Natural killer cell treated with Interleukin-12 subunit alpha and Interleukin-12 subunit beta and Interleukin-15 and Interleukin-18, amount 100 ng/mL, for 72 hours (primary cell): Measurements from ENCODE around the gene XIRP1. TPM values are rescaled to one million over a fixed set of nuclear protein-coding genes. Genes with fewer than 3 reads are reported as not detected.

Experiments used
- ATAC-seq, 2 donors: fragments of 150-1000 bp; cut with Tn5 transposase in 1 of 2; sonication (Bioruptor Pico), chemical (Tn5 transposase) in 1 of 2; 2 replicates each; pipeline ENCODE4 v1.10.0; 2021
- DNase-seq: peaks from one replicate; pipeline ENCODE4 v3.0.0; 2022; ENCODE audit warnings: low spot score
- H3K27ac Mint-ChIP-seq, 2 donors: 1 replicate in 1 of 2; 2 replicates in 1 of 2; pipeline ENCODE4 v1.8.0; 2022; ENCODE audit warnings: mixed read lengths in 2 of 2, mild to moderate bottlenecking in 1 of 2, moderate library complexity in 1 of 2
- H3K27me3 Mint-ChIP-seq, 2 donors: 1 replicate in 1 of 2; 2 replicates in 1 of 2; pipeline ENCODE4 v1.8.0; 2022; ENCODE audit warnings: mixed read lengths in 2 of 2
- H3K36me3 Mint-ChIP-seq: one replicate; pipeline ENCODE4 v1.8.0; 2022; ENCODE audit warnings: mixed read lengths
- H3K4me1 Mint-ChIP-seq, 2 donors: 1 replicate in 1 of 2; 2 replicates in 1 of 2; pipeline ENCODE4 v1.8.0; 2022; ENCODE audit warnings: low read depth in 2 of 2, mixed read lengths in 2 of 2, mild to moderate bottlenecking in 1 of 2
- H3K4me3 Mint-ChIP-seq: one replicate; pipeline ENCODE4 v1.8.0; 2022; ENCODE audit warnings: mixed read lengths
- H3K9me3 Mint-ChIP-seq: 2 replicates; pipeline ENCODE4 v1.8.0; 2022; ENCODE audit warnings: mixed read lengths
- total RNA-seq, 2 donors: library from RNA; stranded (reverse); gene quantifications; one replicate each; pipeline ENCODE4 v1.2.3, GENCODE V29; 2022

The XIRP1 gene
- total RNA-seq, 2 donors from 2014 or later: 0.22 to 0.43 TPM

GRCh38 chr3:39137435-39137936 is 54.9 kb downstream of the XIRP1 start:
- ATAC-seq (no peak), DNase-seq (peak; percentile 38)
- Mint-ChIP-seq H3K27ac (no peak overlapping the region), H3K36me3 (no peaks in the 10 kb centered on the region), H3K27me3 (no peaks in the 10 kb centered on the region), H3K4me3 (no peak overlapping the region), H3K4me1 (peaks cover 0 to 5% of the 10 kb centered on the region in 2 donors), H3K9me3 (no peaks in the 10 kb centered on the region)

- no peaks in the 10 kb centered on the region for H3K9me3 Mint-ChIP-seq
- H3K27me3 Mint-ChIP-seq: no peaks in the 10 kb centered on the region
- ATAC-seq (no peak), DNase-seq (peak; percentile 31)
- H3K36me3 Mint-ChIP-seq: no peaks in the 10 kb centered on the region
- peaks cover 0 to 5% of the 10 kb centered on the region in 2 donors for H3K4me1 Mint-ChIP-seq
- no peak overlapping the region for H3K4me3 Mint-ChIP-seq
- peak overlapping the region in 1 of 2 donors; percentile 57 for H3K27ac Mint-ChIP-seq
These were observed 55.6 kb downstream of the XIRP1 start for GRCh38 chr3:39136533-39137434.

GRCh38 chr3:39135170-39135805 is 57.1 kb downstream of the XIRP1 start:
- Mint-ChIP-seq H3K4me1 (peaks cover 0 to 5% of the 10 kb centered on the region in 2 donors), H3K27me3 (no peaks in the 10 kb centered on the region), H3K4me3 (no peak overlapping the region), H3K27ac (peak overlapping the region in 1 of 2 donors; percentile 43), H3K9me3 (no peaks in the 10 kb centered on the region), H3K36me3 (no peaks in the 10 kb centered on the region)
- ATAC-seq (no peak), DNase-seq (no peak)

GRCh38 chr3:39134305-39134704 is 58.1 kb downstream of the XIRP1 start:
- no peak for ATAC-seq
- DNase-seq: peak; percentile 47
- Mint-ChIP-seq H3K4me3 (no peak overlapping the region), H3K4me1 (peaks cover 0 to 4% of the 10 kb centered on the region in 2 donors), H3K27ac (peak overlapping the region in 1 of 2 donors; percentile 43), H3K36me3 (no peaks in the 10 kb centered on the region), H3K9me3 (no peaks in the 10 kb centered on the region), H3K27me3 (no peaks in the 10 kb centered on the region)

- H3K27me3 Mint-ChIP-seq: no peaks in the 10 kb centered on the region
- ATAC-seq (peak in 1 of 2 donors; percentile 57), DNase-seq (no peak)
- no peaks in the 10 kb centered on the region for H3K36me3 Mint-ChIP-seq
- no peak overlapping the region for H3K4me3 Mint-ChIP-seq
- no peak overlapping the region for H3K27ac Mint-ChIP-seq
- H3K9me3 Mint-ChIP-seq: no peaks in the 10 kb centered on the region
- H3K4me1 Mint-ChIP-seq: peaks cover 0 to 3% of the 10 kb centered on the region in 2 donors
These were observed 58.6 kb downstream of the XIRP1 start for GRCh38 chr3:39133822-39134221.

Other genes starting within 250 kb of the XIRP1 start
- gene SCN11A, start 140.7 kb downstream of the XIRP1 start, total RNA-seq: under 1 TPM; 0.05 to 0.14 TPM
- 10 to 100 TPM; 26.9 to 31.8 TPM for gene WDR48, start 140.6 kb downstream of the XIRP1 start, total RNA-seq
- gene GORASP1, start 85.0 kb downstream of the XIRP1 start, total RNA-seq: 10 to 100 TPM; 12.9 to 16.6 TPM
- 1 to 10 TPM in 1 of 2 donors, under 1 TPM in 1; 0.12 to 1.8 TPM for gene TTC21A, start 84.9 kb downstream of the XIRP1 start, total RNA-seq
- 10 to 100 TPM; 10.8 to 18.4 TPM for gene CSRNP1, start 39.0 kb downstream of the XIRP1 start, total RNA-seq
- gene CX3CR1, start 87.4 kb upstream of the XIRP1 start, total RNA-seq: 10 to 100 TPM in 1 of 2 donors, 1 to 10 TPM in 1; 5.8 to 18.4 TPM
- under 1 TPM in 1 of 2 donors, not detected in 1; 0.45 TPM for gene CCR8, start 137.1 kb upstream of the XIRP1 start, total RNA-seq
- 10 to 100 TPM; 42.1 to 44.5 TPM for gene SLC25A38, start 190.8 kb upstream of the XIRP1 start, total RNA-seq
- gene RPSA, start 214.1 kb upstream of the XIRP1 start, total RNA-seq: 1,000 to 10,000 TPM; 1,441 to 1,468 TPM